Body of pancreas (tissue), 4 donors: Measurements from ENCODE around the gene GEMIN2.
"Not testable (repeated sequence)": the region's sequence is repeated elsewhere in the genome, so short reads cannot be mapped to it uniquely, and the experiment has no call there.

ENCODE experiments used
- POLR2A ChIP-seq, 3 donors: fragments of 450-650 bp; IDR thresholded peaks; one replicate each; pipeline ENCODE4 v1.6.1; 2016; ENCODE audit warnings: antibody characterized with exemption in 3 of 3, mild to moderate bottlenecking in 2 of 3
- TF ChIP-seq, protein P1 (sequence below), 7 experiments: fragments of 450-650 bp in 4 of 7; fragments of 200-600 bp in 3 of 7; sonication (generic) in 3 of 7; IDR thresholded peaks; one replicate each; pipeline ENCODE4 v1.5.1; 2016 to 2019; ENCODE audit warnings: antibody characterized with exemption in 7 of 7

DNA sequence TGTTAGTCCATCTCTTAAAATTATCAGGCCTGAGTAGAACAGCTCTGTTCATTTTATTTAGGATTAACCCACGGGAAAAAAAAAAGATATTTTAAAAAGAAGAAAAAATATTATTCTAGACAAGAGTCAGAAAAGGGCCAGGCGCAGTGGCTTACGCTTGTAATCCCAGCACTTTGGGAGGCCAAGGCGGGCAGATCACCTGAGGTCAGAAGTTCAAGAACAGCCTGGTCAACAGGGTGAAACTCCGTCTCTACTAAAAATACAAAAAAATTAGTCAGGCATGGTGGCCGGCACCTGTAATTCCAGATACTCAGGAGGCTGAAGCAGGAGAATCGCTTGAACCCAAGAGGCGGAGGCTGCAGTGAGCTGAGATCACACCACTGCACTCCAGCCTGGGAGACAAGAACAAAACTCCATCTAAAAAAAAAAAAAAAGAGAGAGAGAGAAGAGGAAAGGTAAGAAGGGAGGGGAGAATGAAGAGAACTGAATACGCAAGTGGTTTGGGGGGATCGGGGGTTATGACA lies 53.7 kb downstream of the GEMIN2 start:
- TF ChIP-seq, protein P1, sequence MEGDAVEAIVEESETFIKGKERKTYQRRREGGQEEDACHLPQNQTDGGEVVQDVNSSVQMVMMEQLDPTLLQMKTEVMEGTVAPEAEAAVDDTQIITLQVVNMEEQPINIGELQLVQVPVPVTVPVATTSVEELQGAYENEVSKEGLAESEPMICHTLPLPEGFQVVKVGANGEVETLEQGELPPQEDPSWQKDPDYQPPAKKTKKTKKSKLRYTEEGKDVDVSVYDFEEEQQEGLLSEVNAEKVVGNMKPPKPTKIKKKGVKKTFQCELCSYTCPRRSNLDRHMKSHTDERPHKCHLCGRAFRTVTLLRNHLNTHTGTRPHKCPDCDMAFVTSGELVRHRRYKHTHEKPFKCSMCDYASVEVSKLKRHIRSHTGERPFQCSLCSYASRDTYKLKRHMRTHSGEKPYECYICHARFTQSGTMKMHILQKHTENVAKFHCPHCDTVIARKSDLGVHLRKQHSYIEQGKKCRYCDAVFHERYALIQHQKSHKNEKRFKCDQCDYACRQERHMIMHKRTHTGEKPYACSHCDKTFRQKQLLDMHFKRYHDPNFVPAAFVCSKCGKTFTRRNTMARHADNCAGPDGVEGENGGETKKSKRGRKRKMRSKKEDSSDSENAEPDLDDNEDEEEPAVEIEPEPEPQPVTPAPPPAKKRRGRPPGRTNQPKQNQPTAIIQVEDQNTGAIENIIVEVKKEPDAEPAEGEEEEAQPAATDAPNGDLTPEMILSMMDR (IDR thresholded peaks at IDR 0.05): not testable (repeated sequence)
- TF ChIP-seq POLR2A (IDR thresholded peaks at IDR 0.05): not testable (repeated sequence)
